Mesangial cell (primary cell): ENCODE measurements around the gene LAD1. TPM values are rescaled to one million over a fixed set of nuclear protein-coding genes. Genes with fewer than 3 reads are reported as not detected.

ENCODE experiments used
- total RNA-seq: library from RNA; depleted of rRNA; stranded (reverse); fragments of >200 nt; gene quantifications from 2 replicates; pipeline ENCODE4 v1.2.3, GENCODE V29; 2015

LAD1 gene
- 27.5 and 52.9 TPM in 2 replicates for total RNA-seq

GRCh38 chr1:201399018-201399351 lies at the start of gene LAD1:
TSS of gene LAD1 (minus strand) at chr1:201399324. CDS start at chr1:201399306, 18 bp downstream.

GRCh38 chr1:201377611-201378092 lies 21.5 kb downstream of the LAD1 start, which contains the start of gene TNNT2:
TSS of gene TNNT2 (minus strand) at chr1:201377680. CDS start at chr1:201373254, 4,426 bp downstream.

Other genes with a start within 250 kb of the LAD1 start
- gene TMEM9, start 244.8 kb downstream of the LAD1 start, total RNA-seq: 110 and 116 TPM in 2 replicates
- gene IGFN1, start 208.5 kb downstream of the LAD1 start, total RNA-seq: under 0.01 TPM in 1 of 2 replicates, not detected in the other
- 0.76 and 1.6 TPM in 2 replicates for gene PKP1, start 115.8 kb downstream of the LAD1 start, total RNA-seq
- 0.65 and 2.3 TPM in 2 replicates for gene TNNT2, start 21.6 kb downstream of the LAD1 start, total RNA-seq
- gene TNNI1, start 22.4 kb upstream of the LAD1 start, total RNA-seq: 2.0 TPM in 1 of 2 replicates, not detected in the other
- gene PHLDA3, start 69.9 kb upstream of the LAD1 start, total RNA-seq: 58.3 and 92.2 TPM in 2 replicates
- gene CSRP1, start 107.8 kb upstream of the LAD1 start, total RNA-seq: 481 and 800 TPM in 2 replicates
- gene NAV1, start 139.8 kb upstream of the LAD1 start, total RNA-seq: 46.3 and 65.5 TPM in 2 replicates